Mesenteric fat pad (tissue), 1 donor: ENCODE results near the gene BEGAIN. TPM values are rescaled to one million over a fixed set of nuclear protein-coding genes. Genes with fewer than 3 reads are reported as not detected.

Experiments used
- DNase-seq: peaks from one replicate; pipeline ENCODE4 v3.0.0-alpha.2; 2020; ENCODE audit warnings: low spot score
- total RNA-seq: library from RNA; stranded (reverse); fragmentation: NEBNext Ultra II Directional; extraction: Animal tissue kit (Norgen Biotek cat#: 25700); gene quantifications from one replicate; pipeline ENCODE4 v1.2.1, GENCODE V29; 2021
- donor health status: DM: yes; HTN: yes; CAD: no.

Gene BEGAIN
- total RNA-seq, 1 donor from 2014 or later: 2.2 TPM

- peak; percentile 8 for DNase-seq
These were observed 15.5 kb upstream of the BEGAIN start for GRCh38 chr14:100602621-100603230.

GRCh38 chr14:100601914-100602313, 14.7 kb upstream of the BEGAIN start:
- no peak for DNase-seq

DNA sequence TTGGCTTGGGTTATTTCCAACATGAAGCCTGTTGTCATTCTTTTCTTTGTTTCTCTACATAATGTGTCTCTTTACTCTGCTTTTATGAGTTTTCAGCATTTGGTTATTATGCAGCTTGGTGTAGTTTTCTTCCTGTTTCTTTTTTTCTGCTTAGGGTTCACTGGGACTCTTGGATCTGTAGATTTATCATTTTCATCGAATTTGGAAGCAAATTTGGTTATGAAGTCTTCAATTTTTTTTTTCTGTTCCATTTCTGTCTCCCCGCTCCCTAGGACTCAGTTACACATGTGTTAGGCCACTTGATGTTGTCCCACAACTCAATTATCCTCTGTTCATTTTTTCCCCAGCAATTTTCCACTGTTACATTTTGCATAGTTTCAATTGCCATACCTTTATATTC, 13.8 kb upstream of the BEGAIN start:
- DNase-seq: no peak

GRCh38 chr14:100599981-100600380, 12.8 kb upstream of the BEGAIN start:
- DNase-seq: no peak

DNA sequence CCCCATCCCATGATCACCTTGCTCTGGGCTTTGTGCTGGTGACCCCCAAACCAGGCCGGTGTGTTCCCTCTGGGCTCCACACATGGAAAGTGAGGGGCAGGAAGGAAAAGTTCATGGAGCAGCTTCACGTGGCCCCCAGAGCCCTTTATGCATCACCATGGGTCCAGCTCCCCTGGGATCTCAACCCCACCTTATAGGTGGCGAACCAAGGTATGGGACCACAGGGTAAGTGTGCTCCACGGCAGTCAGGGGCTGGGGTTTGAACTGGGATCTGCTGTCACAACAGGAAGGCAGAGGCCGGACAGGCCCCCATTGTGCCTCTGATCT, 7.4 kb upstream of the BEGAIN start:
- DNase-seq: peak; percentile 67

GRCh38 chr14:100593751-100594624, 6.8 kb upstream of the BEGAIN start:
- DNase-seq: peak; percentile 87

- DNase-seq: peak; percentile 68
These were observed 5.8 kb upstream of the BEGAIN start for GRCh38 chr14:100592972-100593371.

DNA sequence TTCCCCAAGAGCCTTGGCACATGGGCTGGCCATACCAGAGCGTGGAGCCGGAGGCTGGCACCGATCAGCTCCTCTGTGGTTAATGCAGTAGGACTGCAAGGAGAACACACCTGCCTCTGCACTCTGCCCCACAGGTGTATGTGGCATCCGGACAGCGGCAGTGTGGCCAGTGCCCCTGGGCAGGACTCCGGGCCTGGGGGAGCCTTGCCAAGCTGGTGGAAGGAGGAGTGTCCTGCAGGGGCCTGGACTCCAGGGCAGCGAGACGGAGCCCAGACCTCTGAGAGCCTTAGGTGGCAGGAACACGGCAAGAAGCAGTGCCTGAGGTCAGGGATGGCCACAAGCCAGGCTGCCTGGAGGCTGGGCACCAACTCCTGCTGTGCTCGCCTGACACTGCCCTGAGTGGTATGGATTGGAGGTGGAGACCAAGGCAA, 5.3 kb upstream of the BEGAIN start:
- peak; percentile 87 for DNase-seq

- peak; percentile 60 for DNase-seq
These were observed 4.5 kb upstream of the BEGAIN start for GRCh38 chr14:100591453-100592371.

DNA sequence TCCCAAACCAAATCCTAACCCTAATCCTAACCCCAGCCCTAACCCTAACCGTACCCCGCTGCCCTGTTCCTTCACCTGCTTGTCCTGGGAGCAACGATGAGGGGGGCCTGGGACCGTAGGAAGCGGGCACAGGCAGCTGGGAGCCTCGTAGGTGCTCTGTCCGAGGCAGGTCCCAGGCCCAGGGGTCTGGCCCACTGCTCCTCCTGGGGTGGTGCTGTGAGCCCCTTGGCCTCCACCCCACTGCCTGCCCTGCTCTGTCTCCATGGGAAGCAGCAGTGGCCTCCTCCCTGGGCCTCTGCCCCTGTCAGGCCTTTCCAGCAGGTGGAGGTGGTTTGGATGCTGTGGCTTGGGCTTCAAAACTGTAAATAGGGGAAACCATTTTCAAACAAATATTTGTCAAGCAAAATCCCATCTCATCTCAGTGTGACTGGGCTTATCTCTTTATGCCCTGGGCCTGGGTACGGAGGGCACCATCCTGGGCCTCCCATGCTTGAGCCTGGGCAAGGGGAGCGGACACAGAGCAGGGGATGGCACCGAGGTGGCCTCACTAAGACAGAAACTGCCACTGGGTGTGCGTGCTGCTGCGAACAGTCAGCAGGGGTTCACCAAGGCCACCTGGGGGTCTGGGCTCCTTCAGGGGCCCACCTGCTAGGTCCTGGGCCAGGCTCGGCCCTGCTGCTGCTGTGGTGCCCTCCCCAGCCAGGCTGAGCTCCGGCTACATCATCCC, 3.7 kb upstream of the BEGAIN start:
- peak; percentile 41 for DNase-seq

GRCh38 chr14:100589760-100590469, 2.7 kb upstream of the BEGAIN start:
- peak; percentile 35 for DNase-seq

- no peak for DNase-seq
These were observed 2.0 kb upstream of the BEGAIN start for GRCh38 chr14:100589071-100589759.

- DNase-seq: no peak
These were observed 1.5 kb upstream of the BEGAIN start for GRCh38 chr14:100588671-100589070.

- DNase-seq: peak; percentile 69
These were observed 670 bp upstream of the BEGAIN start for GRCh38 chr14:100587763-100588411.

GRCh38 chr14:100586403-100587085, 673 bp downstream of the BEGAIN start:
- DNase-seq: peak; percentile 83

DNA sequence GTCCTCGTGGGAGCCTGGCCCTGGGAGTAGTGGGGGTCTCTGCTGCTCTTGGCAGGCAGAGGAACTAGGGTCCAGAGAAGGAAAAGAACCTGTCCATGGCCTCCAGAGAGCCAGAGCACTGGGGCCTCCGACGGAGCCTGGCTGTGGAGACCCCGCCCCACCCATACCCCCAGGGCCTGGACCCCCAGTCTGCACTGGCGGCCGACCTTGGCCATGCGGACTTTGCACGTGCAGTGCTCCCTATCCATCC, 1.1 kb downstream of the BEGAIN start:
- DNase-seq: no peak

- peak; percentile 79 for DNase-seq
These were observed 1.6 kb downstream of the BEGAIN start for GRCh38 chr14:100585448-100586152.
